WTC11 (cell line): Measurements from ENCODE around the gene EMC9. TPM values are rescaled to one million over a fixed set of nuclear protein-coding genes. Genes with fewer than 3 reads are reported as not detected.

Source experiments
- ATAC-seq: fragments of 200-7000 bp; cut with Tn5 transposase; 2 replicates; pipeline ENCODE4 v1.10.0; 2021; ENCODE audit warnings: mild to moderate bottlenecking, moderate library complexity
- CTCF ChIA-PET: fragments of 300-600 bp; sonication (Branson Sonifier 250); formaldehyde crosslinking; loops from one replicate; lab custom pipeline; 2021; ENCODE audit warnings: antibody characterized with exemption; lab: Charles Lee
- POLR2A ChIA-PET: fragments of 350-600 bp; sonication (Branson Sonifier 250); formaldehyde crosslinking; loops from one replicate; lab custom pipeline; 2021; ENCODE audit warnings: antibody characterized with exemption; lab: Charles Lee
- DNase-seq: peaks from one replicate; pipeline ENCODE4 v3.0.0; 2021; ENCODE audit warnings: low spot score
- H3K27ac Mint-ChIP-seq: 2 replicates; pipeline ENCODE4 v1.8.0; 2021; ENCODE audit warnings: mixed read lengths
- H3K27me3 Mint-ChIP-seq: 2 replicates; pipeline ENCODE4 v1.8.0; 2021; ENCODE audit warnings: low read depth, mild to moderate bottlenecking, moderate library complexity, mixed read lengths
- H3K36me3 Mint-ChIP-seq: 2 replicates; pipeline ENCODE4 v1.8.0; 2021; ENCODE audit warnings: mixed read lengths
- H3K4me1 Mint-ChIP-seq: 2 replicates; pipeline ENCODE4 v1.8.0; 2022; ENCODE audit warnings: mixed read lengths
- H3K4me3 Mint-ChIP-seq: 2 replicates; pipeline ENCODE4 v1.8.0; 2021; ENCODE audit warnings: mild to moderate bottlenecking, moderate library complexity, mixed read lengths
- H3K9me3 Mint-ChIP-seq: 2 replicates; pipeline ENCODE4 v1.8.0; 2021; ENCODE audit warnings: mixed read lengths
- AFF4 ChIP-seq: sonication (generic); formaldehyde crosslinking; IDR thresholded peaks from 2 replicates; pipeline ENCODE4 v1.8.1; 2023; ENCODE audit warnings: mild to moderate bottlenecking, missing genetic modification reagents, borderline replicate concordance
- ATF3 ChIP-seq: sonication (generic); formaldehyde crosslinking; conservative IDR thresholded peaks from 2 replicates; pipeline ENCODE4 v1.8.1; 2022; ENCODE audit warnings: mild to moderate bottlenecking, missing genetic modification reagents
- CREM ChIP-seq: sonication (generic); formaldehyde crosslinking; IDR thresholded peaks from 2 replicates; pipeline ENCODE4 v1.8.1; 2022; ENCODE audit warnings: mild to moderate bottlenecking, missing genetic modification reagents, moderate library complexity
- E2F4 ChIP-seq: sonication (generic); formaldehyde crosslinking; IDR thresholded peaks from 2 replicates; pipeline ENCODE4 v1.8.1; 2022; ENCODE audit warnings: low read depth, mild to moderate bottlenecking, moderate library complexity, missing genetic modification reagents, borderline replicate concordance
- ETV6 ChIP-seq: sonication (generic); formaldehyde crosslinking; IDR thresholded peaks from 2 replicates; pipeline ENCODE4 v1.8.1; 2022; ENCODE audit warnings: mild to moderate bottlenecking, missing genetic modification reagents
- FOXK1 ChIP-seq: sonication (generic); formaldehyde crosslinking; IDR thresholded peaks from 2 replicates; pipeline ENCODE4 v1.8.0; 2022; ENCODE audit warnings: mild to moderate bottlenecking, moderate library complexity, missing genetic modification reagents
- GABPB1 ChIP-seq: sonication (generic); formaldehyde crosslinking; IDR thresholded peaks from 2 replicates; pipeline ENCODE4 v1.8.1; 2023; ENCODE audit warnings: mild to moderate bottlenecking, missing genetic modification reagents
- HMGXB4 ChIP-seq: sonication (generic); formaldehyde crosslinking; IDR thresholded peaks from 2 replicates; pipeline ENCODE4 v1.8.1; 2023; ENCODE audit warnings: mild to moderate bottlenecking, moderate library complexity, missing genetic modification reagents
- JUN ChIP-seq: sonication (generic); formaldehyde crosslinking; IDR thresholded peaks from 2 replicates; pipeline ENCODE4 v1.8.0; 2023; ENCODE audit warnings: mild to moderate bottlenecking, missing genetic modification reagents
- NFATC4 ChIP-seq: fragments of 250-450 bp; sonication (Bioruptor Pico); IDR thresholded peaks from 2 replicates; pipeline ENCODE4 v1.9.0; 2021; ENCODE audit warnings: mild to moderate bottlenecking
- NFE2L1 ChIP-seq: sonication (generic); formaldehyde crosslinking; IDR thresholded peaks from 2 replicates; pipeline ENCODE4 v1.8.1; 2023; ENCODE audit warnings: missing genetic modification reagents
- NR1H2 ChIP-seq: sonication (generic); formaldehyde crosslinking; IDR thresholded peaks from 2 replicates; pipeline ENCODE4 v1.9.0; 2021; ENCODE audit warnings: mild to moderate bottlenecking, moderate library complexity, missing genetic modification reagents
- OVOL2 ChIP-seq: fragments of 250-450 bp; sonication (Bioruptor Pico); IDR thresholded peaks from 2 replicates; pipeline ENCODE4 v1.9.0; 2021; ENCODE audit warnings: mild to moderate bottlenecking, borderline replicate concordance
- PRDM15 ChIP-seq: sonication (generic); formaldehyde crosslinking; IDR thresholded peaks from 2 replicates; pipeline ENCODE4 v1.8.0; 2022; ENCODE audit warnings: missing genetic modification reagents
- USF2 ChIP-seq: sonication (generic); formaldehyde crosslinking; IDR thresholded peaks from 2 replicates; pipeline ENCODE4 v1.8.1; 2023; ENCODE audit warnings: mild to moderate bottlenecking, missing genetic modification reagents, moderate library complexity
- ZNF138 ChIP-seq: sonication (generic); formaldehyde crosslinking; conservative IDR thresholded peaks from 2 replicates; pipeline ENCODE4 v1.8.1; 2022; ENCODE audit warnings: mild to moderate bottlenecking, moderate library complexity, missing genetic modification reagents
- ZNF396 ChIP-seq: fragments of 250-450 bp; sonication (Bioruptor Pico); IDR thresholded peaks from 2 replicates; pipeline ENCODE4 v1.8.0; 2021; ENCODE audit warnings: mild to moderate bottlenecking, moderate library complexity, borderline replicate concordance
- ZNF416 ChIP-seq: fragments of 250-450 bp; sonication (Bioruptor Pico); IDR thresholded peaks from 2 replicates; pipeline ENCODE4 v1.9.0; 2021; ENCODE audit warnings: mild to moderate bottlenecking, inconsistent platforms
- ZNF423 ChIP-seq: fragments of 250-450 bp; sonication (Bioruptor Pico); IDR thresholded peaks from 2 replicates; pipeline ENCODE4 v2.1.2; 2022; ENCODE audit warnings: mild to moderate bottlenecking, moderate library complexity
- total RNA-seq: library from RNA; stranded (reverse); gene quantifications from 3 replicates; pipeline ENCODE4 v1.2.3, GENCODE V29; 2021

Gene EMC9
- total RNA-seq, 1 experiment from 2014 or later, result 44.4 TPM

- TF ChIP-seq NFE2L1 (CRISPR knock-in tag) (no peak), ATF3 (CRISPR knock-in tag) (no peak), JUN (CRISPR knock-in tag) (no peak), E2F4 (no peak)
Measured at GRCh38 chr14:24179294-24179960, 38.0 kb upstream of the EMC9 start (continued).

- ATAC-seq (no peak), DNase-seq (no peak)
- CTCF ChIA-PET, result no interaction called here
- Mint-ChIP-seq H3K27ac (no peak overlapping the region), H3K9me3 (no peaks in the 10 kb centered on the region), H3K27me3 (no peaks in the 10 kb centered on the region), H3K4me3 (no peak overlapping the region), H3K36me3 (peaks cover 34% of the 10 kb centered on the region), H3K4me1 (no peaks in the 10 kb centered on the region)
- POLR2A ChIA-PET, result no interaction called here
- TF ChIP-seq ZNF396 (CRISPR knock-in tag) (no peak), FOXK1 (CRISPR knock-in tag) (no peak), ZNF416 (CRISPR knock-in tag) (no peak), GABPB1 (CRISPR knock-in tag) (no peak)
Measured at GRCh38 chr14:24178399-24179178, 37.2 kb upstream of the EMC9 start.

GRCh38 chr14:24177891-24178290 is 36.5 kb upstream of the EMC9 start:
- H3K36me3 Mint-ChIP-seq, result peaks cover 27% of the 10 kb centered on the region
- no peaks in the 10 kb centered on the region for H3K9me3 Mint-ChIP-seq
- H3K4me3 Mint-ChIP-seq, result no peak overlapping the region
- ChIA-PET CTCF (interaction anchor here (1.5 kb wide), 1 partner anchor 16 kb away, joined by 6 read pairs; the partner anchor contains the start of gene IRF9), POLR2A (no interaction called here)
- DNase-seq, result no peak
- no peaks in the 10 kb centered on the region for H3K27me3 Mint-ChIP-seq
- 0 out of 2 replicates have a peak, but pooled peaks cover 4% of the 10 kb centered on the region for H3K4me1 Mint-ChIP-seq
- H3K27ac Mint-ChIP-seq, result no peak overlapping the region
- no peak for ATAC-seq
- TF ChIP-seq ZNF416 (CRISPR knock-in tag) (no peak), ZNF423 (no peak), HMGXB4 (no peak), ETV6 (CRISPR knock-in tag) (no peak), ZNF396 (CRISPR knock-in tag) (no peak), USF2 (CRISPR knock-in tag) (no peak), AFF4 (CRISPR knock-in tag) (no peak), PRDM15 (CRISPR knock-in tag) (no peak), NFATC4 (CRISPR knock-in tag) (no peak), CREM (CRISPR knock-in tag) (no peak), ZNF138 (no peak), NR1H2 (CRISPR knock-in tag) (no peak), OVOL2 (CRISPR knock-in tag) (no peak)
